DOHH2 (cell line): ENCODE measurements around the gene RCE1.
A peak's percentile ranks its signal among the peaks of the same experiment; 100 is the strongest.
"Not testable (repeated sequence)": the region's sequence is repeated elsewhere in the genome, so short reads cannot be mapped to it uniquely, and the experiment has no call there.

Source experiments
- H3F3A ChIP-seq: fragments of 200-600 bp; sonication (generic), shearing (Covaris generic); 2 replicates; pipeline ENCODE4 v1.6.0; 2016; ENCODE audit warnings: antibody characterized with exemption, mild to moderate bottlenecking; ENCODE audit not compliant: control insufficient read depth, insufficient read depth
- H3K27ac ChIP-seq: fragments of 200-600 bp; sonication (generic); 2 replicates; pipeline ENCODE4 v1.5.1; 2014; ENCODE audit warnings: low read depth, mild to moderate bottlenecking, low read length, moderate library complexity
- H3K27me3 ChIP-seq: fragments of 200-600 bp; sonication (generic); 2 replicates; pipeline ENCODE4 v1.6.1; 2014; ENCODE audit warnings: mild to moderate bottlenecking, low read length, mixed read lengths; ENCODE audit not compliant: control insufficient read depth
- H3K36me3 ChIP-seq: fragments of 200-600 bp; sonication (generic); 2 replicates; pipeline ENCODE4 v1.6.1; 2014; ENCODE audit warnings: mild to moderate bottlenecking, low read length, moderate library complexity, mixed read lengths; ENCODE audit not compliant: control insufficient read depth
- H3K4me1 ChIP-seq: fragments of 200-600 bp; sonication (generic); 2 replicates; pipeline ENCODE4 v1.6.1; 2014; ENCODE audit warnings: mild to moderate bottlenecking, low read length, mixed read lengths; ENCODE audit not compliant: control insufficient read depth
- H3K4me2 ChIP-seq: fragments of 200-600 bp; sonication (generic); 2 replicates; pipeline ENCODE4 v1.6.0; 2014; ENCODE audit warnings: mild to moderate bottlenecking, low read length, moderate library complexity
- H3K4me3 ChIP-seq: fragments of 200-600 bp; sonication (generic); 2 replicates; pipeline ENCODE4 v1.5.1; 2014; ENCODE audit warnings: mild to moderate bottlenecking, low read length, mixed read lengths
- H3K79me2 ChIP-seq: fragments of 200-600 bp; sonication (generic); 2 replicates; pipeline ENCODE4 v1.6.1; 2014; ENCODE audit warnings: mild to moderate bottlenecking, low read length, mixed read lengths; ENCODE audit not compliant: control insufficient read depth
- H3K9me2 ChIP-seq: fragments of 200-600 bp; sonication (generic); replicated peaks from 2 replicates; pipeline ENCODE4 v1.6.1; 2014; ENCODE audit warnings: mild to moderate bottlenecking, low read length, mixed read lengths; ENCODE audit not compliant: control insufficient read depth
- H3K9me3 ChIP-seq: fragments of 200-600 bp; sonication (generic); 2 replicates; pipeline ENCODE4 v1.6.1; 2014; ENCODE audit warnings: antibody characterized with exemption, low read length, mixed read lengths; ENCODE audit not compliant: control insufficient read depth, insufficient read depth
- H4K20me1 ChIP-seq: fragments of 200-600 bp; sonication (generic); 2 replicates; pipeline ENCODE4 v1.6.0; 2014; ENCODE audit warnings: low read depth, mild to moderate bottlenecking, antibody characterized with exemption, low read length, moderate library complexity; ENCODE audit not compliant: control insufficient read depth, insufficient read depth
- CTCF ChIP-seq: fragments of 200-600 bp; sonication (generic); IDR thresholded peaks from one replicate; pipeline ENCODE4 v1.5.1; 2014; ENCODE audit warnings: antibody characterized with exemption, mild to moderate bottlenecking, low read depth, low read length; ENCODE audit not compliant: poor library complexity, severe bottlenecking
- EZH2phosphoT487 ChIP-seq: fragments of 200-600 bp; sonication (generic); IDR thresholded peaks from 2 replicates; pipeline ENCODE4 v1.6.1; 2017; ENCODE audit warnings: borderline replicate concordance, mild to moderate bottlenecking, antibody characterized with exemption, low read length, moderate library complexity, mixed read lengths

Gene RCE1

GRCh38 chr11:66842896-66843775, at the start of gene RCE1:
Gene RCE1, plus strand, starts transcription at chr11:66843441. Its CDS starts 15 bp downstream, at chr11:66843456.
- Histone ChIP-seq H3K36me3 (peaks cover 70% of the 10 kb centered on the region), H3K4me2 (peak within 1 kb of the TSS; percentile 95), H3K9me3 (no peaks in the 10 kb centered on the region), H3K4me1 (peaks cover 34% of the 10 kb centered on the region), H3F3A (peaks cover 12% of the 10 kb centered on the region; the same call in 1 of the 2 replicates), H3K4me3 (peak within 1 kb of the TSS; percentile 80), H3K27me3 (no peaks in the 10 kb centered on the region), H3K9me2 (no peaks in the 10 kb centered on the region), H3K79me2 (peaks cover 67% of the 10 kb centered on the region), H3K27ac (peak within 1 kb of the TSS; percentile 80), H4K20me1 (peaks cover 2% of the 10 kb centered on the region; the same call in 1 of the 2 replicates)
- TF ChIP-seq EZH2phosphoT487, result no peak
- TF ChIP-seq CTCF, result no peak

- peaks cover 28% of the 10 kb centered on the region for H3K36me3 ChIP-seq
- not testable (repeated sequence) for H3K9me3 ChIP-seq, H3K79me2 ChIP-seq, H4K20me1 ChIP-seq, H3K27me3 ChIP-seq, H3K9me2 ChIP-seq
- 0 out of 2 replicates have a peak overlapping the region, but pooled peaks have one; percentile 19 for H3K4me3 ChIP-seq
- H3F3A ChIP-seq, result peaks cover 33% of the 10 kb centered on the region
- peaks cover 79% of the 10 kb centered on the region for H3K4me1 ChIP-seq
- H3K27ac ChIP-seq, result peak overlapping the region; percentile 99
- H3K4me2 ChIP-seq, result peak overlapping the region; percentile 89
Observed at GRCh38 chr11:66799815-66800214, 43.4 kb upstream of the RCE1 start.

GRCh38 chr11:66800720-66801428, 42.4 kb upstream of the RCE1 start:
- H3K79me2 ChIP-seq, result no peaks in the 10 kb centered on the region
- TF ChIP-seq EZH2phosphoT487 (no peak), CTCF (no peak)
- H3F3A ChIP-seq, result peaks cover 31% of the 10 kb centered on the region
- no peaks in the 10 kb centered on the region for H3K27me3 ChIP-seq
- peak overlapping the region; percentile 70 for H3K4me3 ChIP-seq
- H3K27ac ChIP-seq, result peak overlapping the region; percentile 99
- H3K9me2 ChIP-seq, result no peaks in the 10 kb centered on the region
- peaks cover 32% of the 10 kb centered on the region for H3K36me3 ChIP-seq
- no peaks in the 10 kb centered on the region for H3K9me3 ChIP-seq
- H4K20me1 ChIP-seq, result no peaks in the 10 kb centered on the region
- H3K4me2 ChIP-seq, result peak overlapping the region; percentile 89
- peaks cover 84% of the 10 kb centered on the region for H3K4me1 ChIP-seq

- Histone ChIP-seq H3F3A (peaks cover 3% of the 10 kb centered on the region; the same call in 1 of the 2 replicates), H3K9me3 (no peaks in the 10 kb centered on the region), H3K4me2 (no peak overlapping the region), H3K79me2 (no peaks in the 10 kb centered on the region), H3K4me3 (no peak overlapping the region), H3K9me2 (no peaks in the 10 kb centered on the region), H3K27me3 (no peaks in the 10 kb centered on the region), H3K4me1 (peaks cover 46% of the 10 kb centered on the region), H4K20me1 (no peaks in the 10 kb centered on the region), H3K36me3 (peaks cover 7% of the 10 kb centered on the region), H3K27ac (no peak overlapping the region)
- TF ChIP-seq CTCF, result no peak
- TF ChIP-seq EZH2phosphoT487, result no peak
Observed at GRCh38 chr11:66809592-66809991, 33.6 kb upstream of the RCE1 start.
